ENCODE data around the gene TST. TPM values are rescaled to one million over a fixed set of nuclear protein-coding genes. Genes with fewer than 3 reads are reported as not detected.

TST gene
- total and polyA plus RNA-seq, 9 of the 15 experiments (the other 6 are each of a cell fraction or from before 2014, with no cell fraction given): 1.4 to 26.9 (median 12.4) TPM

DNA sequence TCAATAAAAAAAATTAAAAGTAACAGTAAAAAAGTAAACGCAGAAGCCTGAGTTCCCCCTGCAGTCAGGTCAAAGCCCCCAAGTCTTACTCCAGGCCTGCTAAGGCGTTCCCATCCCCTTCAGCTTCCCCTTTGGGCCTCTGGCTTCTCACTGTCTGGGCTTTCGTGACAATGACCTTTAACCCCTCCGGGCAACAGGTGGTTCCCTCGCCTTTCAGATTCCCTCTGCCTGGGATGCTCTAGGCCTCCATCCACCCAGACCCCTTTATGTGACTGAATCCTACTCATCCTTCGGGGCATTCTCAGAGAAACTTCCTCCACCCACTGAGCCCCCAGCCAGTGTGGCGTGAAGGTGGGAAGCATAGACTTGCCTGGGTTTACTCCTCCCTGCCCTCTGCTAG is 8.3 kb upstream of the TST start:
- CTCF ChIA-PET (ENCODE audit: low intra/inter-chr PET ratio): no interaction called here
- FAIRE-seq (no peak), ATAC-seq (no peak)

More for the DNA sequence above, 8.3 kb upstream of the TST start:
- no peak overlapping the region for H3K9ac ChIP-seq (ENCODE audit: insufficient read depth in 1 of 2, low read depth in 2 of 2, low read length in 2 of 2)
- no peak overlapping the region for H2AFZ ChIP-seq (ENCODE audit: low read depth, low read length)
- H3K9me1 ChIP-seq (ENCODE audit: control insufficient read depth, insufficient read depth, low read length): no peaks in the 10 kb centered on the region
- 83% methylated on average over 6 of the region's 7 CpGs for WGBS (ENCODE audit: insufficient coverage, low coverage, missing lambda C conversion rate)
- H3K79me2 ChIP-seq (ENCODE audit: control insufficient read depth, insufficient read depth, low read length): peaks cover 3% of the 10 kb centered on the region
- TF ChIP-seq TEAD1 (CRISPR knock-in tag; IDR thresholded peaks at IDR 0.05): no peak
- no peak for TF ChIP-seq NR2C2 (CRISPR knock-in tag; IDR thresholded peaks at IDR 0.05)
- TF ChIP-seq NR2C2 (tag; IDR thresholded peaks at IDR 0.05): no peak
- no peak for TF ChIP-seq CCAR2 (IDR thresholded peaks at IDR 0.05; ENCODE audit: low read depth, low read length)
- TF ChIP-seq CHCHD3 (CRISPR knock-in tag; IDR thresholded peaks at IDR 0.05): no peak
- no peak for TF ChIP-seq GTF2E2 (tag; IDR thresholded peaks at IDR 0.05)
- TF ChIP-seq GTF3C2 (IDR thresholded peaks at IDR 0.05; ENCODE audit: borderline replicate concordance, extremely low read depth, insufficient read length): no peak
- no peak for TF ChIP-seq OTX1 (CRISPR knock-in tag; IDR thresholded peaks at IDR 0.05)
- no peak for TF ChIP-seq NR2C1 (IDR thresholded peaks at IDR 0.05)
- no peak for TF ChIP-seq NR2C1 (tag; IDR thresholded peaks at IDR 0.05)
- TF ChIP-seq NCOA6 (IDR thresholded peaks at IDR 0.05): no peak
- POLR2A ChIA-PET: interaction anchor here (0.6 kb wide), 1 partner anchor 15 kb away, joined by 3 read pairs; no protein-coding TSS in a partner anchor
- no peak overlapping the region for H3K27ac ChIP-seq (ENCODE audit: extremely low read depth, low read depth, low read length)
- DNase-seq (ENCODE audit: extremely low read depth in 1 of 4, low spot score in 3 of 4): no peak
- H3K36me3 ChIP-seq (ENCODE audit: control insufficient read depth, insufficient read depth, low read length): peaks cover 58% of the 10 kb centered on the region; the same call in 2 of the 3 replicates
- H3K4me1 ChIP-seq (replicated peaks in 1 of 2; ENCODE audit: control insufficient read depth in 2 of 2, insufficient read depth in 2 of 2, low read length in 2 of 2): peaks cover 5 to 20% of the 10 kb centered on the region in 2 experiments; a peak in 4 of 5 replicates
- intact Hi-C loops (cut with micrococcal nuclease): no loop called here
- in situ Hi-C loops (cut with MboI): no loop called here
- no peak overlapping the region for H3K4me2 ChIP-seq (ENCODE audit: insufficient read depth, low read length)
- no peak overlapping the region for H3K4me3 ChIP-seq
- no peaks in the 10 kb centered on the region for H4K20me1 ChIP-seq (replicated peaks; ENCODE audit: control insufficient read depth, insufficient read depth, low read length)
- H3K9me3 ChIP-seq (replicated peaks; ENCODE audit: control insufficient read depth, insufficient read depth, low read depth, low read length): no peaks in the 10 kb centered on the region
- H3K27me3 ChIP-seq (ENCODE audit: control insufficient read depth in 2 of 2, insufficient read depth in 2 of 2, low read length in 2 of 2): no peaks in the 10 kb centered on the region
- no TSS peak for BruUV-seq (replicated peaks)

Measured in K562 (cell line).